ENCODE data around the gene ATP1A3. TPM values are rescaled to one million over a fixed set of nuclear protein-coding genes. Genes with fewer than 3 reads are reported as not detected.

ATP1A3 gene
- total and polyA plus RNA-seq, 8 donors: 0.09 to 1.2 (median 0.32) TPM

- intact Hi-C loops (cut with DNase I): no loop called here
- ATAC-seq: no peak
- H3K36me3 ChIP-seq: no peaks in the 10 kb centered on the region
- H3K4me3 ChIP-seq: no peak overlapping the region
- WGBS, 2 donors: 76 to 82% methylated on average over 17 of the region's 17 CpGs
- no peaks in the 10 kb centered on the region for H3K9me3 ChIP-seq
- H3K27ac ChIP-seq: no peak overlapping the region
- no peaks in the 10 kb centered on the region for H3K27me3 ChIP-seq
- no peak for TF ChIP-seq CTCF (IDR thresholded peaks at IDR 0.05)
- no peak for DNase-seq
- H3K4me1 ChIP-seq: no peaks in the 10 kb centered on the region
- no peak for FAIRE-seq
Measured at GRCh38 chr19:41984961-41985360, 9.1 kb downstream of the ATP1A3 start.

- ATAC-seq (no peak), FAIRE-seq (no peak), DNase-seq (no peak)
- no peak for TF ChIP-seq CTCF (IDR thresholded peaks at IDR 0.05)
- intact Hi-C loops (cut with DNase I): no loop called here
- 72 to 78% methylated on average over 13 to 15 of the region's 15 CpGs for WGBS, 2 donors
- no peak overlapping the region for H3K27ac ChIP-seq
- no peaks in the 10 kb centered on the region for H3K27me3 ChIP-seq
- no peak overlapping the region for H3K4me3 ChIP-seq
- H3K36me3 ChIP-seq: no peaks in the 10 kb centered on the region
- H3K9me3 ChIP-seq: no peaks in the 10 kb centered on the region
- no peaks in the 10 kb centered on the region for H3K4me1 ChIP-seq
Measured at GRCh38 chr19:41981724-41982123, 12.3 kb downstream of the ATP1A3 start.

- no peak for TF ChIP-seq CTCF (IDR thresholded peaks at IDR 0.05)
- no peaks in the 10 kb centered on the region for H3K4me1 ChIP-seq
- FAIRE-seq: no peak
- H3K36me3 ChIP-seq: no peaks in the 10 kb centered on the region
- no peaks in the 10 kb centered on the region for H3K27me3 ChIP-seq
- H3K4me3 ChIP-seq: no peak overlapping the region
- H3K9me3 ChIP-seq: no peaks in the 10 kb centered on the region
- 76 to 85% methylated on average over 17 of the region's 17 CpGs for WGBS, 2 donors
- DNase-seq: no peak
- no peak for ATAC-seq
- intact Hi-C loops (cut with DNase I): no loop called here
- H3K27ac ChIP-seq: no peak overlapping the region
Measured at GRCh38 chr19:41978470-41978869, 15.6 kb downstream of the ATP1A3 start.

- no peak for TF ChIP-seq CTCF (IDR thresholded peaks at IDR 0.05)
- DNase-seq (no peak), FAIRE-seq (no peak), ATAC-seq (no peak)
- H3K4me1 ChIP-seq: no peaks in the 10 kb centered on the region
- H3K27ac ChIP-seq: no peak overlapping the region
- intact Hi-C loops (cut with DNase I): no loop called here
- H3K27me3 ChIP-seq: no peaks in the 10 kb centered on the region
- no peak overlapping the region for H3K4me3 ChIP-seq
- no peaks in the 10 kb centered on the region for H3K9me3 ChIP-seq
- WGBS, 2 donors: 58 to 77% methylated on average over 22 of the region's 22 CpGs
- H3K36me3 ChIP-seq: no peaks in the 10 kb centered on the region
Measured at GRCh38 chr19:41977916-41978315, 16.1 kb downstream of the ATP1A3 start.

- Histone ChIP-seq H3K27ac (no peak overlapping the region), H3K4me1 (no peaks in the 10 kb centered on the region), H3K36me3 (no peaks in the 10 kb centered on the region), H3K9me3 (no peaks in the 10 kb centered on the region), H3K4me3 (no peak overlapping the region), H3K27me3 (no peaks in the 10 kb centered on the region)
- ATAC-seq: no peak
- no peak for DNase-seq
- WGBS, 2 donors: 58 to 68% methylated on average over 8 of the region's 8 CpGs
- TF ChIP-seq CTCF (IDR thresholded peaks at IDR 0.05): no peak
- no peak for FAIRE-seq
- intact Hi-C loops (cut with DNase I): no loop called here
Measured at GRCh38 chr19:41974652-41975051, 19.4 kb downstream of the ATP1A3 start.
